ENCODE measurements around the gene IRF8.

Gene IRF8

DNA sequence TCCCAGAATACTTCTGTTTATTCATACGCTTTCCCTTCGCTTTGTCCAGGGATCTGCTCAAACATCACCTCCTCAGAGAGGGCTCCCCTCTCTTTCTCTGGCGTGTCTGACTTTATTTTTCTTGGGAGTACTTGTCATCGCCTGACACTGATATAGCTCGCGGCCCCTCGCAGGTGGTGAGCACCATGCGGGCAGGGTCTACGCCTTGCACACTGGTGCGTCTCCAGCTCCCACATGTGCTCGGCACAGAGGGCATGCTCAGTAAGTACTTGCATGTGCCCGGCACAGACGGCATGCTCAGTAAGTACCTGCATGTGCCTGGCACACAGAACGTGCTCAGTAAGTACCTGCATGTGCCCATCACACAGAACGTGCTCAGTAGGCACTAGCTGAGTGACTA lies 57.5 kb downstream of the IRF8 start:
- DNase-seq (ENCODE audit: low read depth in 2 of 2), result no peak

- DNase-seq (ENCODE audit: low read depth in 2 of 2), result no peak
Measured at GRCh38 chr16:85958731-85959130, 59.8 kb downstream of the IRF8 start.

GRCh38 chr16:85959686-85960085 lies 60.7 kb downstream of the IRF8 start:
- no peak for DNase-seq (ENCODE audit: low read depth in 2 of 2)

DNA sequence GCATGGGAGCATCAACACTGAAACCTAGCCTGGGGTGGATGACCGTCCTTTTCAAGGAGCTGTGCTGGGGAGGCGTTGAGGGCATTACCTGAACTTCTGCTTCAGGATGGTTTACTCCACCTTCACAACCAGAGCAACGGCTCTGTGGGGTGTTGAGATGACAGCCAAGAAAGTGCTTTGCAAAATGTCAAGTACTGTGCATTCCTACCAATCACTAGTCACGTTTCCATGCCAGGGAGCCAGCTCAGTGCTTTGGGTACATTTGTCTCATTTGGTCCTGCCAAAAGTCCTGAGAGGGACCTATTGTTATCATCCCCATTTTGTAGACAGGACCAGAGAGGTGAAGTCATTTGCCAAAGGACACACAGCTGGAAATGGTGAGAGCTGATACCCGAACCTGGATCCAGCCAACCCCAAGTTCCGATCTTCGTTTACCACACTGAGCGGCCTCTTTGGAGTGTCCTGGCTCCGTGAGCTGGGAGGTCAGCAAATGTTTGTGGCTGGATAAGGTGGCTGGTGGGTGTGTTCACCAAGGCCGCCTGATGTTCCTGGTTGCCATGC lies 61.6 kb downstream of the IRF8 start:
- no peak for DNase-seq (ENCODE audit: low read depth in 2 of 2)

DNA sequence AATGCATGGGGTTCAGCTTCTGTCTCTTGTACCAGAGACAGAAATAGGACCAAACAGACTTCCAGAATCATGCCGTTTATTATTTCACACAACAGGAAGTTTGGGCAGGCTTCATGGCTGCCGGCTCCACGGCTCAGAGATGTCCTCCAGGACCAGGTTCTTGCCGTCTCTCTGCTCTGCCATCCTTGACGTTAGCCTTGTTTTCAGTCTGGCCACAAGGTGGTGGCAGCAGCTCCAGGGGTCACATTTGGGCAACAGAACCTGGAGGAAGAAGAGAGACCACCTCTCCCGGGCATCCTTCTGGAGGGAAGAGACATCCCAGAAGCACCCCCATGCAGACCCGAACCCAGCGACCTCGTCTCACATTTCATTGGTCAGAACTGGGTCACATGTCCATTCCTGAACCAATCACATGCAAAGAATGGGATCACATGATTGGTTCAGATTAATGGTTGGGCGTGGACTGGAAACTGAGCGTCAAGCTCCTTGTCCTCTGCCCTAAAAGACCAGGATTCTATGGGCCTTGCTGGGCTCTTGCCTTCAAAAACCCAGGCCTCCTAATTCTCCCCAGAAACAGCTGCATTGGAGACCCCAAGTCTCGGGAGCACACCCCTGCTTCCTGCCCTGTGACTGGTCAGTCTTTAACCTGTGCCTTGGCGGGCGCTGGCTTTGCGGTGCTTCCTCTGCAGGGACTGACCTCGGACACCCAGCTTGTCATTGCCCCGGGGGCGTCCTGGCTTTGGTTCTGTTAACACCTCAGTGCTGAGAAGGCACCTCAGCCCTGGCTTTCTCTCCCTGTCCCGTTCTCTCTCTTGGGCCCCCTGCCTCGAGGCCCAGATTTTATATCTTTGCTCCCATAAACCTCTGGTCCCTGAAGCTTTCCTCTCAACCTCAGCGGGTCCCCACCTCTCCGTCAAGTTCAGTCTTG lies 63.3 kb downstream of the IRF8 start:
- DNase-seq (ENCODE audit: low read depth in 2 of 2), result no peak

- no peak for DNase-seq (ENCODE audit: low read depth in 2 of 2)
Measured at GRCh38 chr16:85963753-85964285, 64.9 kb downstream of the IRF8 start.

DNA sequence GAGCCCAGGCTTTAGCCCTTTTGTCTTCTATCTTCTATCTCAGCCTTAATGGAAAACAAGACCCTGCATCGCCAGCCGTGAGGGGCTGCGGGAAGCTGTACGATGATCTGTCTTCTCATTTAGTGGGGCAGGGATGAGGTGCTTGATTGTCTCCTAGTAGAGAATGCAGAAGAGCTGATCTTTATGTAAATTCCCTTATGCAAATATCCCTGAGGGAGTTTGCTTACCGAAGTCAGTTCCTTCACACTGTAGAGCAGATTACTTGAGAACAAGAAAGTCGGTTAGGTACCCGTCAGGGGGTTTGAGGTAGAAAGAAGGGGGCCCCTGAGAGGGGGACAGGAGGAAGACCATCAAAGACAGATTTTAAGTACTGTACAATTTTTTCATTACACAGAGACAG lies 66.2 kb downstream of the IRF8 start:
- DNase-seq (ENCODE audit: low read depth in 2 of 2), result no peak

- DNase-seq (ENCODE audit: low read depth in 2 of 2), result no peak
Measured at GRCh38 chr16:85967111-85967510, 68.1 kb downstream of the IRF8 start.

DNA sequence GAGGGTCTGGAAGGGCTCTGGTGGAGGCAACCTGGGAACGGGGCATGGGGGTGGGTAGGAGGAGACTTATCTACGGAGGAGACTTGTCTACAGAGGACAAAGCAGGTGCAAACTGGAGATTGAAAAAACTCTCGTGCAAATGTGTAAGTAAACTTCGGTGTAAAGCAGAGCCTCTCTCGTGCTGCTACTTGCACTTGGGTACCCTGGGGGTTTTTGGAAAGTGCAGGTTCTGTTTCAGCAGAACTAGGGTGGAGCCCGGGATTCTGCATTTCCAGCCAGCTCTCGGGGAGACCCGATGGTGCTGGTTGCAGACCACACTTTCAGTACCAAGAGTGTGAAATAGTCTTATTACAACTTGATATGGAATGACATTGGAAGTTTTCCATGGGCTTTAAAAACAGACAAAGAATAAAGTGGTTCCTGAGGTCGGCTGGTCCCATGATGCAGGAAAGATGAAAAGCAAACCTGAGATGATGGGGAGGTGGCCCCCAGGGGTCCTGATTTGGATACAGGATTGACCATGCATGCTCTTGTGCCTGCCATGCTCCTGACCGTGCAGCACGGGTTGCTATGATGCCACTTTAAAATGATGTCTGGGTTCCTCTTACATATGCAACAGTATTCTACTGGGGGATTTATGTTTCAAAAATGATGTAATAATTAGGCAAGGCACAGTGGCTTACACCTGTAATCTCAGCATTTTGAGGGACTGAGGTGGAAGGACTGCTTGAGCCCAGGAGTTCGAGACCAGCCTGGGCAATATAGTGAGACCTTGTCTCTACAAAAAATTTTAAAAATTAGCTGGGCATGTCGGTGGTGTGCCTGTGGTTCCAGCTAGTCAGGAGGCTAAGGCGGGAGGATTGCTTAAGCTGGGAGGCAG lies 69.3 kb downstream of the IRF8 start:
- no peak for DNase-seq (ENCODE audit: low read depth in 2 of 2)

GRCh38 chr16:85969159-85969558 lies 70.2 kb downstream of the IRF8 start:
- DNase-seq (ENCODE audit: low read depth in 2 of 2), result no peak

GRCh38 chr16:85969591-85969990 lies 70.6 kb downstream of the IRF8 start:
- no peak for DNase-seq (ENCODE audit: low read depth in 2 of 2)

DNA sequence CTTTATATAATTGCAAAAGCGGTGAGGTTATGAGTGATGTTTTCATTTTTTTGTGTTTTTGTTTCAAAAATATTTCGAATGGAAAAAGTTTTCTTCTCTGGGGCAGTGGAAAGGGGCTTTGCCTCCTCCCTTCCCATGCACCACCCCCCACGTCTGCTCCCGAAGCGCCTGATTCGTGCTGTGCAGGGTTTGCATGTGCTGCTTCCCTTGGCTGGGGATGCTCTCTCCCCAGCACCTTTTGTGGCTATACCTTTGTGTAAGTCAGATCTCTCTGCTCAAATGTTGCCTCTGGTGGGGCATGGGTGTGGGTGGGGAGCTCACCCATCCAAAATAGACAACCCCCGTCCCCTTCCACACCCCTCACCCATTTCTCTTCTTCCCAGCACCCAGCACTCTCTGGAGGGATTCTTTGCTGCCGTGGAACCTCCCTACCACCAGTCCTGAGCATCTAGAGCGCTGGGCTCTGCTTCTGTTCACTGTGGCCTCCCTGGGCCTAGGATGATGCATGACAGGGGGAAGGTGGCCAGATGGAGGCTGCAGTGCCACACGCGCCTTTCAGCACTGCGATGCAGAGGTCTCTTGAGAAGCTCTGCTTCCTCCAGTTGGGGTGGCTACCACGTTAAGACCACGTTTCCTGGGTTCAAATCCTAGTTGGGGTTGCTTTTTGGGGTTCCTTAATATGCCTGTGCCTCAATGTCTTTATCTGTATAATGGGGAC lies 71.2 kb downstream of the IRF8 start:
- DNase-seq (ENCODE audit: low read depth in 2 of 2), result no peak

GRCh38 chr16:85970738-85971137 lies 71.8 kb downstream of the IRF8 start:
- no peak for DNase-seq (ENCODE audit: low read depth in 2 of 2)
